ENCODE results near the gene CCL14. TPM values are rescaled to one million over a fixed set of nuclear protein-coding genes. Genes with fewer than 3 reads are reported as not detected.

The CCL14 gene
- total RNA-seq, 1 experiment from 2014 or later: not detected

DNA sequence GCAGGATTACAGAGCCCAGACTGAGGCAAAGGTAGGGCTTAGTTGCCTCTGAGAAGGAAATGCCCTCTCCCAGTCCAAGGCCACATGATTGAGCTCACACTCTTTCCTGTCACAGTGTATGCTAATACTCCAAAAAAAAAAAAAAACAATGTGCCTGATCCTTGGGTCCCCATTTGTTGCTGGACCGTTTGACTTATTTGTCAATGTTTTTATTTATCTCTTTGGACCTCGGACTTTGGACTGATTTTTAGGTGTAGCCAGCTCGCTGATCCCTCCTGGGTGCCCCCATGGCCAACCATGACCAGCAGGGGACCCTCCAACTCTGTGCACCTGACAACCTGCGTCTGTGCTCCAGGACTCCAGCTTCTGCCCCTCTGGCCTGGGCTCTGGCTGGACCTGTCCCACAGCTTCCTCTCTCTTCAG lies 4.6 kb downstream of the CCL14 start:
- Histone ChIP-seq H3K27ac (ENCODE audit: low read length) (no peak overlapping the region), H3K9me3 (ENCODE audit: control insufficient read depth, insufficient read depth, low read depth, low read length) (no peaks in the 10 kb centered on the region), H3K36me3 (ENCODE audit: control insufficient read depth, insufficient read depth, low read length) (no peaks in the 10 kb centered on the region), H3K27me3 (ENCODE audit: control insufficient read depth, insufficient read depth, low read length) (no peaks in the 10 kb centered on the region; the same call in 1 of the 2 replicates), H3K4me1 (ENCODE audit: control insufficient read depth, insufficient read depth, low read length) (no peaks in the 10 kb centered on the region), H3K4me3 (ENCODE audit: low read depth in 2 of 2, low read length in 2 of 2) (no peak overlapping the region)
- CTCF ChIA-PET: interaction anchor here (1.2 to 1.8 kb wide), 2 partner anchors 13 to 167 kb away, joined by 4 to 9 read pairs; no protein-coding TSS in a partner anchor
- intact Hi-C loops (cut with micrococcal nuclease; ENCODE audit: unreplicated experiment) (no loop called here), in situ Hi-C loops (cut with HindIII; ENCODE audit: low pct_unique_long_range_greater_than_20kb, low sequenced_read_pairs) (no loop called here)
- ATAC-seq (0 out of 2 replicates have a peak, but pooled peaks have one; percentile 42), DNase-seq (ENCODE audit: low read depth, low spot score) (no peak)
- no TSS peak for BruUV-seq (replicated peaks)
- POLR2A ChIA-PET: interaction anchor here (0.7 kb wide), 1 partner anchor 35 kb away, joined by 6 read pairs; no protein-coding TSS in a partner anchor
- no peak for TF ChIP-seq POLR2AphosphoS5 (IDR thresholded peaks at IDR 0.05; ENCODE audit: low read depth, low read length)
- TF ChIP-seq SIN3A (IDR thresholded peaks at IDR 0.05; ENCODE audit: borderline replicate concordance, insufficient read depth, low read depth, low read length): no peak
- no peak for TF ChIP-seq TCF7L2 (IDR thresholded peaks at IDR 0.05; ENCODE audit: low read depth, low read length)
- TF ChIP-seq, protein P1, sequence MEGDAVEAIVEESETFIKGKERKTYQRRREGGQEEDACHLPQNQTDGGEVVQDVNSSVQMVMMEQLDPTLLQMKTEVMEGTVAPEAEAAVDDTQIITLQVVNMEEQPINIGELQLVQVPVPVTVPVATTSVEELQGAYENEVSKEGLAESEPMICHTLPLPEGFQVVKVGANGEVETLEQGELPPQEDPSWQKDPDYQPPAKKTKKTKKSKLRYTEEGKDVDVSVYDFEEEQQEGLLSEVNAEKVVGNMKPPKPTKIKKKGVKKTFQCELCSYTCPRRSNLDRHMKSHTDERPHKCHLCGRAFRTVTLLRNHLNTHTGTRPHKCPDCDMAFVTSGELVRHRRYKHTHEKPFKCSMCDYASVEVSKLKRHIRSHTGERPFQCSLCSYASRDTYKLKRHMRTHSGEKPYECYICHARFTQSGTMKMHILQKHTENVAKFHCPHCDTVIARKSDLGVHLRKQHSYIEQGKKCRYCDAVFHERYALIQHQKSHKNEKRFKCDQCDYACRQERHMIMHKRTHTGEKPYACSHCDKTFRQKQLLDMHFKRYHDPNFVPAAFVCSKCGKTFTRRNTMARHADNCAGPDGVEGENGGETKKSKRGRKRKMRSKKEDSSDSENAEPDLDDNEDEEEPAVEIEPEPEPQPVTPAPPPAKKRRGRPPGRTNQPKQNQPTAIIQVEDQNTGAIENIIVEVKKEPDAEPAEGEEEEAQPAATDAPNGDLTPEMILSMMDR (IDR thresholded peaks at IDR 0.05): no peak; the same call in 1 of the 2 replicates
- TF ChIP-seq, protein P2, sequence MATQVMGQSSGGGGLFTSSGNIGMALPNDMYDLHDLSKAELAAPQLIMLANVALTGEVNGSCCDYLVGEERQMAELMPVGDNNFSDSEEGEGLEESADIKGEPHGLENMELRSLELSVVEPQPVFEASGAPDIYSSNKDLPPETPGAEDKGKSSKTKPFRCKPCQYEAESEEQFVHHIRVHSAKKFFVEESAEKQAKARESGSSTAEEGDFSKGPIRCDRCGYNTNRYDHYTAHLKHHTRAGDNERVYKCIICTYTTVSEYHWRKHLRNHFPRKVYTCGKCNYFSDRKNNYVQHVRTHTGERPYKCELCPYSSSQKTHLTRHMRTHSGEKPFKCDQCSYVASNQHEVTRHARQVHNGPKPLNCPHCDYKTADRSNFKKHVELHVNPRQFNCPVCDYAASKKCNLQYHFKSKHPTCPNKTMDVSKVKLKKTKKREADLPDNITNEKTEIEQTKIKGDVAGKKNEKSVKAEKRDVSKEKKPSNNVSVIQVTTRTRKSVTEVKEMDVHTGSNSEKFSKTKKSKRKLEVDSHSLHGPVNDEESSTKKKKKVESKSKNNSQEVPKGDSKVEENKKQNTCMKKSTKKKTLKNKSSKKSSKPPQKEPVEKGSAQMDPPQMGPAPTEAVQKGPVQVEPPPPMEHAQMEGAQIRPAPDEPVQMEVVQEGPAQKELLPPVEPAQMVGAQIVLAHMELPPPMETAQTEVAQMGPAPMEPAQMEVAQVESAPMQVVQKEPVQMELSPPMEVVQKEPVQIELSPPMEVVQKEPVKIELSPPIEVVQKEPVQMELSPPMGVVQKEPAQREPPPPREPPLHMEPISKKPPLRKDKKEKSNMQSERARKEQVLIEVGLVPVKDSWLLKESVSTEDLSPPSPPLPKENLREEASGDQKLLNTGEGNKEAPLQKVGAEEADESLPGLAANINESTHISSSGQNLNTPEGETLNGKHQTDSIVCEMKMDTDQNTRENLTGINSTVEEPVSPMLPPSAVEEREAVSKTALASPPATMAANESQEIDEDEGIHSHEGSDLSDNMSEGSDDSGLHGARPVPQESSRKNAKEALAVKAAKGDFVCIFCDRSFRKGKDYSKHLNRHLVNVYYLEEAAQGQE (IDR thresholded peaks at IDR 0.05; ENCODE audit: insufficient read depth in 1 of 2, low read depth in 2 of 2, low read length in 1 of 2): no peak

DNA sequence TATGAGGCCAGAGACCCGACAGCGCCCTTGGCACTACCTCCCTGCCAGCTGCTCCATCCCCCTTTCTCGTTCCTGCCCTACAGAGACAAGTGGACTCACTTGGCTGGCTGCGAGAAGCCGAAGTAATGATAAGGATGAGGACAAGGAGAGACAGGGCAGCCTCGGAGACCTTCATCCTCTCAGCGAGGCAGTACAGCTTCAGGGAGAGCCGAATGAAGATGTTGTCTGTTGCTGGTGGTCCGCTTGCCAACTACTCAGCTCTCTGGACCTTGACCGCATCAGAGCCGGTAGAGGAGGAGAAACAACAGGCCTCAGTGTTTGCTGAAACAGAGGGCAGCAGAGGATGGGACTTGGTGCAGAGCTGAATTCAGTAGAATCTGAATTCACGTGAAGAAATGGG lies 5.3 kb downstream of the CCL14 start, which contains the start of gene CCL16:
CCL16 (minus strand) TSS at position 252 of the 400 bp plus-strand sequence; CDS start at position 175, 77 bp downstream.
- in situ Hi-C loops (cut with HindIII; ENCODE audit: low pct_unique_long_range_greater_than_20kb, low sequenced_read_pairs) (no loop called here), intact Hi-C loops (cut with micrococcal nuclease; ENCODE audit: unreplicated experiment) (no loop called here)
- ATAC-seq: no peak
- H3K27ac ChIP-seq (ENCODE audit: low read length): no peak within 1 kb of the TSS
- ChIA-PET POLR2A (interaction anchor here (0.7 kb wide), 1 partner anchor 35 kb away, joined by 6 read pairs; no protein-coding TSS in a partner anchor), CTCF (interaction anchor here (1.8 kb wide), 1 partner anchor 168 kb away, joined by 9 read pairs; no protein-coding TSS in a partner anchor)
- no peaks in the 10 kb centered on the region for H3K4me1 ChIP-seq (ENCODE audit: control insufficient read depth, insufficient read depth, low read length)
- TF ChIP-seq, protein P2 (IDR thresholded peaks at IDR 0.05; ENCODE audit: insufficient read depth in 1 of 2, low read depth in 2 of 2, low read length in 1 of 2): no peak
- TF ChIP-seq POLR2AphosphoS5 (IDR thresholded peaks at IDR 0.05; ENCODE audit: low read depth, low read length) (no peak), TCF7L2 (IDR thresholded peaks at IDR 0.05; ENCODE audit: low read depth, low read length) (no peak), SIN3A (IDR thresholded peaks at IDR 0.05; ENCODE audit: borderline replicate concordance, insufficient read depth, low read depth, low read length) (no peak)
- TF ChIP-seq, protein P1 (IDR thresholded peaks at IDR 0.05): no peak
- H3K4me3 ChIP-seq (ENCODE audit: low read depth in 2 of 2, low read length in 2 of 2): no peak within 1 kb of the TSS
- no peaks in the 10 kb centered on the region for H3K9me3 ChIP-seq (ENCODE audit: control insufficient read depth, insufficient read depth, low read depth, low read length)
- no TSS peak for BruUV-seq (replicated peaks)
- DNase-seq (ENCODE audit: low read depth, low spot score): no peak
- H3K27me3 ChIP-seq (ENCODE audit: control insufficient read depth, insufficient read depth, low read length): no peaks in the 10 kb centered on the region; the same call in 1 of the 2 replicates
- H3K36me3 ChIP-seq (ENCODE audit: control insufficient read depth, insufficient read depth, low read length): no peaks in the 10 kb centered on the region
